Measurements from ENCODE around the gene RNF182. TPM values are rescaled to one million over a fixed set of nuclear protein-coding genes. Genes with fewer than 3 reads are reported as not detected.

The RNF182 gene
- total and polyA plus RNA-seq, 10 of the 15 experiments (the other 5 are each of a cell fraction or from before 2014, with no cell fraction given), result not detected

DNA sequence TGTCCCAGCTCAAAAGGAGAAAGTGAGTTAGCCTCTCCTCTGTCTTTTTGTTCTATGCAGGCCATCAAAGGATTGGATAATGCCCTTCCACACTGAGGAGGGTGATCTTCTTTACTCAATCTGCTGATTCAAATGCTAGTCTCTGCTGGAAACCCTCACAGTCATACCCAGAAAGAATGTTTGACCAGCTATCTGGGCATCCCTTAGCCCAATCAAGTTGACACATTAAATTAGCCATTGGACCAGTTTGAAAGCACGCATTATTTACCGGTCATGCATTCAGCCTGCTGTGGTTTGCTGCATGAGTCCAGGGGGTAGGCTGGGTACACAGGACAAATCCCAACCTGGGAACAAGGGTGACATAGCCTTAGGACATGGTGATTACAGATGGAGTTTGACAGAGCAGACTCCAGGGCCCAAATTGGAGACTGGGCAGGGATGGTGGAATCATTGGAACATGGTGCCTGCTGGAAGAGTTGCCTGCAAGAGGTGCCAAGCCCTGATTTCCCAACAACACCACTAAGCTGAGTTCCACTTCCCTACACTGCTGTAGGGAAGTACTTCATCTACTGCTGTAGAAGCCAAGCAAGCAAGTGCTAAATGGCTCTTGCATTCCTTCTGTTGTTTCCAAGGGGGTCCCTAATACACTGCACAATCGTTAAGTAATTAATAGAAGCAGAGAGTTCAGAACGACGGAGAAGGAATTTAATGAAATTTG lies 87.7 kb downstream of the RNF182 start:
- Histone ChIP-seq H3K4me3 (no peak overlapping the region), H3K9me3 (replicated peaks; ENCODE audit: control insufficient read depth, insufficient read depth, low read length) (no peaks in the 10 kb centered on the region), H3K79me2 (ENCODE audit: control insufficient read depth, insufficient read depth, low read length) (no peaks in the 10 kb centered on the region), H3K27me3 (replicated peaks in 1 of 2; ENCODE audit: control insufficient read depth in 2 of 2, insufficient read depth in 2 of 2, low read length in 1 of 2) (peaks cover 2 to 4% of the 10 kb centered on the region in 2 experiments; a peak in 3 of 4 replicates), H2AFZ (ENCODE audit: control insufficient read depth, low read depth, low read length) (no peak overlapping the region), H3K9ac (ENCODE audit: control insufficient read depth, insufficient read depth, low read length) (no peak overlapping the region), H3K36me3 (ENCODE audit: control insufficient read depth in 2 of 2, insufficient read depth in 2 of 2, low read length in 1 of 2) (no peaks in the 10 kb centered on the region), H3K4me1 (ENCODE audit: control insufficient read depth, insufficient read depth, low read length) (no peaks in the 10 kb centered on the region), H3K27ac (ENCODE audit: control insufficient read depth, insufficient read depth) (no peak overlapping the region), H3K4me2 (ENCODE audit: control insufficient read depth, insufficient read depth) (no peak overlapping the region), H4K20me1 (ENCODE audit: control insufficient read depth, insufficient read depth) (no peaks in the 10 kb centered on the region)
- TF ChIP-seq HCFC1 (IDR thresholded peaks at IDR 0.05; ENCODE audit: low read length) (no peak), RELA (IDR thresholded peaks at IDR 0.05; ENCODE audit: borderline replicate concordance, partially characterized antibody) (no peak), PAX5 (IDR thresholded peaks at IDR 0.05; ENCODE audit: borderline replicate concordance, low read depth, low read length) (no peak), ASH2L (IDR thresholded peaks at IDR 0.05; ENCODE audit: borderline replicate concordance, low read depth) (no peak)
- no TSS peak for BruUV-seq (replicated peaks)
- RAD21 ChIA-PET (ENCODE audit: unreplicated experiment), result no interaction called here
- CTCF ChIA-PET, result interaction anchor here (1.6 kb wide), 1 partner anchor 34 kb away, joined by 4 read pairs; no protein-coding TSS in a partner anchor
- DNase-seq (ENCODE audit: low read depth, low spot score), result no peak
- POLR2A ChIA-PET, result no interaction called here
- ATAC-seq, result no peak
- SMC1A ChIA-PET (ENCODE audit: uncharacterized antibody, unreplicated experiment), result no interaction called here
- in situ Hi-C loops (cut with MboI), result no loop called here
- intact Hi-C loops (cut with micrococcal nuclease; ENCODE audit: unreplicated experiment), result no loop called here
- FAIRE-seq, result no peak
- 72% methylated on average over 5 of the region's 5 CpGs for WGBS (ENCODE audit: insufficient coverage, insufficient replicate concordance, low lambda C conversion rate, missing lambda C conversion rate)

DNA sequence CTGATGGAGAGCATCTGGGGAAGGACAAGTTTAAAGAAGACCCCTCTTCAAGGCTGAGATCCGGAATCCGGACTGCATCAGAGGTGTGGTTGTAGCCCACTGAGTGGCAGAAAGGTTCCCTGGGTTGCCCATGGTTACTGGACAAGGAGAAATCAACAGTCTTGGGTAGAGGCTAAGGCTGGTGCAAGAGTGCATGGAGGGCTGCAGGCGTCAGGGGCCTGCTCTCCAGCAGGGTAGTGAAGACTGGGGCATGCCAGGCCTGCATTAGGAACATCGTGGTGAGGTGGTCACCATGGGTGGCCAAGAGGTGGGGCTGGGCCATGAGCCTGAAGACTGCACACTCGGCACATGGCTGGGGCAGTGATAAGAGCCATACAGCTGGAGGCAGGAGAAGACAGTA lies 91.2 kb downstream of the RNF182 start:
- CTCF ChIA-PET, result no interaction called here
- Histone ChIP-seq H3K27me3 (replicated peaks in 1 of 2; ENCODE audit: control insufficient read depth in 2 of 2, insufficient read depth in 2 of 2, low read length in 1 of 2) (peaks cover 2 to 4% of the 10 kb centered on the region in 2 experiments; a peak in 3 of 4 replicates), H3K4me2 (ENCODE audit: control insufficient read depth, insufficient read depth) (no peak overlapping the region), H3K4me1 (ENCODE audit: control insufficient read depth, insufficient read depth, low read length) (no peaks in the 10 kb centered on the region), H3K79me2 (ENCODE audit: control insufficient read depth, insufficient read depth, low read length) (no peaks in the 10 kb centered on the region), H2AFZ (ENCODE audit: control insufficient read depth, low read depth, low read length) (no peak overlapping the region), H3K4me3 (no peak overlapping the region), H3K27ac (ENCODE audit: control insufficient read depth, insufficient read depth) (no peak overlapping the region), H3K36me3 (ENCODE audit: control insufficient read depth in 2 of 2, insufficient read depth in 2 of 2, low read length in 1 of 2) (no peaks in the 10 kb centered on the region), H3K9me3 (replicated peaks; ENCODE audit: control insufficient read depth, insufficient read depth, low read length) (no peaks in the 10 kb centered on the region; the same call in 2 of the 3 replicates), H3K9ac (ENCODE audit: control insufficient read depth, insufficient read depth, low read length) (no peak overlapping the region), H4K20me1 (ENCODE audit: control insufficient read depth, insufficient read depth) (no peaks in the 10 kb centered on the region)
- FAIRE-seq (no peak), DNase-seq (ENCODE audit: low read depth, low spot score) (no peak), ATAC-seq (no peak)
- intact Hi-C loops (cut with micrococcal nuclease; ENCODE audit: unreplicated experiment) (no loop called here), in situ Hi-C loops (cut with MboI) (no loop called here)
- no TSS peak for BruUV-seq (replicated peaks)
- TF ChIP-seq TCF3 (IDR thresholded peaks at IDR 0.05; ENCODE audit: borderline replicate concordance, insufficient read depth, low read depth, low read length) (no peak), CHD1 (IDR thresholded peaks at IDR 0.05; ENCODE audit: low read depth, low read length) (no peak), RAD21 (IDR thresholded peaks at IDR 0.05; ENCODE audit: insufficient read depth, low read depth, low read length) (no peak), LARP7 (IDR thresholded peaks at IDR 0.05) (no peak), TCF12 (IDR thresholded peaks at IDR 0.05; ENCODE audit: low read depth, low read length) (no peak), TAF1 (IDR thresholded peaks at IDR 0.05; ENCODE audit: borderline replicate concordance, low read depth, low read length) (no peak)
- TF ChIP-seq, protein P1, sequence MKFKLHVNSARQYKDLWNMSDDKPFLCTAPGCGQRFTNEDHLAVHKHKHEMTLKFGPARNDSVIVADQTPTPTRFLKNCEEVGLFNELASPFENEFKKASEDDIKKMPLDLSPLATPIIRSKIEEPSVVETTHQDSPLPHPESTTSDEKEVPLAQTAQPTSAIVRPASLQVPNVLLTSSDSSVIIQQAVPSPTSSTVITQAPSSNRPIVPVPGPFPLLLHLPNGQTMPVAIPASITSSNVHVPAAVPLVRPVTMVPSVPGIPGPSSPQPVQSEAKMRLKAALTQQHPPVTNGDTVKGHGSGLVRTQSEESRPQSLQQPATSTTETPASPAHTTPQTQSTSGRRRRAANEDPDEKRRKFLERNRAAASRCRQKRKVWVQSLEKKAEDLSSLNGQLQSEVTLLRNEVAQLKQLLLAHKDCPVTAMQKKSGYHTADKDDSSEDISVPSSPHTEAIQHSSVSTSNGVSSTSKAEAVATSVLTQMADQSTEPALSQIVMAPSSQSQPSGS (IDR thresholded peaks at IDR 0.05; ENCODE audit: low read length), result no peak
- TF ChIP-seq, protein P2, sequence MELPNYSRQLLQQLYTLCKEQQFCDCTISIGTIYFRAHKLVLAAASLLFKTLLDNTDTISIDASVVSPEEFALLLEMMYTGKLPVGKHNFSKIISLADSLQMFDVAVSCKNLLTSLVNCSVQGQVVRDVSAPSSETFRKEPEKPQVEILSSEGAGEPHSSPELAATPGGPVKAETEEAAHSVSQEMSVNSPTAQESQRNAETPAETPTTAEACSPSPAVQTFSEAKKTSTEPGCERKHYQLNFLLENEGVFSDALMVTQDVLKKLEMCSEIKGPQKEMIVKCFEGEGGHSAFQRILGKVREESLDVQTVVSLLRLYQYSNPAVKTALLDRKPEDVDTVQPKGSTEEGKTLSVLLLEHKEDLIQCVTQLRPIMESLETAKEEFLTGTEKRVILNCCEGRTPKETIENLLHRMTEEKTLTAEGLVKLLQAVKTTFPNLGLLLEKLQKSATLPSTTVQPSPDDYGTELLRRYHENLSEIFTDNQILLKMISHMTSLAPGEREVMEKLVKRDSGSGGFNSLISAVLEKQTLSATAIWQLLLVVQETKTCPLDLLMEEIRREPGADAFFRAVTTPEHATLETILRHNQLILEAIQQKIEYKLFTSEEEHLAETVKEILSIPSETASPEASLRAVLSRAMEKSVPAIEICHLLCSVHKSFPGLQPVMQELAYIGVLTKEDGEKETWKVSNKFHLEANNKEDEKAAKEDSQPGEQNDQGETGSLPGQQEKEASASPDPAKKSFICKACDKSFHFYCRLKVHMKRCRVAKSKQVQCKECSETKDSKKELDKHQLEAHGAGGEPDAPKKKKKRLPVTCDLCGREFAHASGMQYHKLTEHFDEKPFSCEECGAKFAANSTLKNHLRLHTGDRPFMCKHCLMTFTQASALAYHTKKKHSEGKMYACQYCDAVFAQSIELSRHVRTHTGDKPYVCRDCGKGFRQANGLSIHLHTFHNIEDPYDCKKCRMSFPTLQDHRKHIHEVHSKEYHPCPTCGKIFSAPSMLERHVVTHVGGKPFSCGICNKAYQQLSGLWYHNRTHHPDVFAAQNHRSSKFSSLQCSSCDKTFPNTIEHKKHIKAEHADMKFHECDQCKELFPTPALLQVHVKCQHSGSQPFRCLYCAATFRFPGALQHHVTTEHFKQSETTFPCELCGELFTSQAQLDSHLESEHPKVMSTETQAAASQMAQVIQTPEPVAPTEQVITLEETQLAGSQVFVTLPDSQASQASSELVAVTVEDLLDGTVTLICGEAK (IDR thresholded peaks at IDR 0.05; ENCODE audit: borderline replicate concordance), result no peak
- POLR2A ChIA-PET, result no interaction called here
- SMC1A ChIA-PET (ENCODE audit: uncharacterized antibody, unreplicated experiment), result no interaction called here
- 15% methylated on average over 5 of the region's 5 CpGs for WGBS (ENCODE audit: insufficient coverage, insufficient replicate concordance, low lambda C conversion rate, missing lambda C conversion rate)
- RAD21 ChIA-PET (ENCODE audit: unreplicated experiment), result no interaction called here
